Activated CD8-positive, alpha-beta memory T cell treated with anti-CD3 and anti-CD28 coated beads for 4 hours (primary cell): ENCODE data around the gene TMEM192.
"Not testable (repeated sequence)": the region's sequence is repeated elsewhere in the genome, so short reads cannot be mapped to it uniquely, and the experiment has no call there.

Experiments
- DNase-seq, 2 donors: peaks; one replicate each; pipeline ENCODE4 v3.0.0-alpha.2; 2020; ENCODE audit warnings: low read depth in 2 of 2

TMEM192 gene

GRCh38 chr4:165094873-165095272, 17.8 kb downstream of the TMEM192 start:
- no peak for DNase-seq

DNA sequence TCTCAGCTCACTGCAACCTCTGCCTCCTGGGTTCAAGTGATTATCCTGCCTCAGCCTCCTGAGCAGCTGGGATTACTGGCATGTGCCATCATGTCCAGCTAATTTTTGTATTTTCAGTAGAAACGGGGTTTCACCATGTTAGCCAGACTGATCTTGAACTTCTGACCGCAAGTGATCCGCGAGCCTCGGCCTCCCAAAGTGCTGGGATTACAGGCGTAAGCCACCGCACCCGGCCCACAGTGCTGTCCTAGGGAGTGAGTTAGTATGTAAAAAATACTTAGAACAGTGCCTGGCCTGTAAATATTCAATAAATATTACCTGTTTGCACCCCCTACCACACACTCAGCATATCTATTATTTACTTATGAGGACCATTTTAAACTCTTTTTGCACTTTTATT, 20.5 kb downstream of the TMEM192 start:
- not testable (repeated sequence) for DNase-seq

GRCh38 chr4:165088366-165088765, 24.3 kb downstream of the TMEM192 start:
- no peak for DNase-seq

GRCh38 chr4:165085946-165086345, 26.7 kb downstream of the TMEM192 start:
- no peak for DNase-seq

DNA sequence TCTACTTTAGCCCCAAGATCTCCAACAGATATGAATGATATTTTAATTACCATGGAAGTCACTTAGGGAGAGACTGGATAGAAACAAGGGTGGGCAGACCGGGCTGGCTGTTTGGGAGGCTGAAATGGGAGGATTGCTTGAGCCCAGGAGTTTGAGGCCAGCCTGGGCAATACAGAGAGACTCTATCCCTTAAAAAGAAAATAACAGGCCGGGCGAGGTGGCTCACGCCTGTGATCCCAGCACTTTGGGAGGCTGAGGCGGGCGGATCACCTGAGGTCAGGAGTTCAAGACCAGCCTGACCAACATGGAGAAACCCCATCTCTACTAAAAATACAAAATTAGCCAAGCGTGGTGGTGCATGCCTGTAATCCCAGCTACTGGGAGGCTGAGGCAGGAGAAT, 27.9 kb downstream of the TMEM192 start:
- DNase-seq = not testable (repeated sequence)

DNA sequence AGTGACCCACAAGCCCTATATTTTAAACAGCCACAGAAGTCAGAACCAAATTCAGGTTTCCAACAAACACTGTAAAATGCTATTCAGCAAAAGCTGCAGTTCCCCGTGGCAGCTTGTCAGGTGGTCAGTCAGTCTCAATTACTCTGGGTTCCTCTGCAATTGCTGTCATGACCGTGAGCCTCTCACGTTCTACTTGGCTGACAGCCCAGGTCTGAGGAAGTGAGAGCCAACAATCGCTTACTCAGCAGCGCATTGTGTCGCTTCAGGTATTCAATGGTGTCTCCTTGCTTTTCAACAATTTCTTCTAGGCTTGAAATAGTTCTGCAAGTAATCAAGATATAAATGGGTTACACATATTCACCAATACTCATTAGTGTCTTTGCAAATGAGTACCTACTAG, 33.2 kb downstream of the TMEM192 start:
- no peak for DNase-seq

DNA sequence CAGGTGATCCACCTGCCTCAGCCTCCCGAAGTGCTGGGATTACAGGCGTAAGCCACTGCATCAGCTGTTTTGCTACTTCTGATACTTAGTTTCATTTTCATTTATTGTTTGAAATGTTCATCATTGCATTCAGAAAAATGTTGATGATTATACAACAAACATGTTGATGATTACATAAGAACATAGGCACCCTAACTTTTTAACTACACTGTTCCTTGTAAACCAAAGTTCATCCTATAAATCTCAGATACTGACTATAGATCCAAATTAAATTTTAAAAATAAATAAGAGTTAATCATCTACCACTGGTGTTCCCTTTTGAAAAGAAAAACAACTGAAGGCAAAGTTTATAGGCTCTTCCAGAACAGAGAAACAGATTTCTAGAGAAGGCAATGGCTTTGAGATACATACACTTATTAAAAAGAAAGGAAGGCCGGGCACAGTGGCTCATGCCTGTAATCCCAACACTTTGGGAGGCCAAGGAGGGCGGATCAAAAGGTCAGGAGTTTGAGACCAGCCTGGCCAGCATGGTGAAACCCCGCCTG, 35.6 kb downstream of the TMEM192 start:
- no peak for DNase-seq

- not testable (repeated sequence) for DNase-seq
Observed at GRCh38 chr4:165073346-165073745, 39.3 kb downstream of the TMEM192 start.

DNA sequence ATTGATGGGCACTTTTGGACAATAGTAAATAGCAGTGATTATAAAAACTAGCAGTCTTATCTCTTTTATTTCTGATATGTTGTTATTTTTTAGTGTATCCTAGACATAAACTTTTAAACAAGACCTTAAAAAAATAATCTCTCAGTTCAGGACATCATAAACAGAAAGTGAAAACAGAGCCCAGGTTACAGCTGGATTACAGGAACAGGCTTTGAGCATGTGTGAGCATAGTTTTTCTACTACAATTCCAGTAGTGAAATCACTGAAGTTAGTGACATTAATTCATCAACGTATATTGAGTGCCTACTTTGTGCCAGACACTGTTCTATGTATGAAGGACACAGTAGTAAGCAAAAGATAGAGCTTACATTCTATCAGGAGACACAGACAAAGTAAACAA, 42.1 kb downstream of the TMEM192 start:
- DNase-seq = no peak

GRCh38 chr4:165060938-165061337, 51.7 kb downstream of the TMEM192 start:
- no peak for DNase-seq

GRCh38 chr4:165059386-165059785, 53.3 kb downstream of the TMEM192 start:
- DNase-seq = no peak

DNA sequence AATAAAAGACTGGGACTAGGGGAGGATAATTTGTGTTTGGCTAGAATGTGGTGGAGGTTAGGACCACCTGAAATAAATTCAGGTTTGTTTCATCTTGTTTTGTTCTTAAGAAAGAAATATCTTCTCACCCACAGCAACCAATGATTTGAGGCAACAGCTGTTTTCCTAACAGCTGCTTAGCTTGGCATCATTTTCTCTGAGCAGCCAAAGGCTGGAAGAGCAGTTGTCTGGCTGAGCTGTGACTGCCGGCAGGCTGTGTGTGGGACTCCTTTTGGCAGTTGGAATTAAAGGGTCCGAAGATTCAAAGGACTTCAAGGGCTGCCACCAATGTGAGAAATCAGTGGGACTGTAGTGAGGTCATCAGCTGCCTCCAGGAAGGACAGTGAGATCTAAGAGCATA, 54.0 kb downstream of the TMEM192 start:
- no peak for DNase-seq

DNA sequence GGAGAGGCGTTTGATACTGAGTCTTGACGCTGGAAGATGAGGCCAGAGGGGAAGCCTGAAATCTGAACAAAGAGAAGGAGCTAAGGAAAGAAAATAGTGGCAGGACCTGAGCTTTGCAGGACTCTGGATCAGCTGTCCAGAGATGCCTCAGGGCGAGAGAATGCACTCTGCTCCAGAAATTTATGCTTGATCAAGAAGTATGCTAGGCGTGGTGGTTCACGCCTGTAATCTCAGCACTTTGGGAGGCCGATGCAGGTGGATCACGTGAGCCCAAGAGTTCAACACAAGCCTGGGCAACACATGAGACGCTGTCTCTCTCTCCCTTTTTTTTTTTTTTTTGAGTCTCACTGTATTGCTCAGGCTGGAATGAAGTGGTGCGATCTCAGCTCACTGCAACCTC, 57.1 kb downstream of the TMEM192 start:
- no peak for DNase-seq

DNA sequence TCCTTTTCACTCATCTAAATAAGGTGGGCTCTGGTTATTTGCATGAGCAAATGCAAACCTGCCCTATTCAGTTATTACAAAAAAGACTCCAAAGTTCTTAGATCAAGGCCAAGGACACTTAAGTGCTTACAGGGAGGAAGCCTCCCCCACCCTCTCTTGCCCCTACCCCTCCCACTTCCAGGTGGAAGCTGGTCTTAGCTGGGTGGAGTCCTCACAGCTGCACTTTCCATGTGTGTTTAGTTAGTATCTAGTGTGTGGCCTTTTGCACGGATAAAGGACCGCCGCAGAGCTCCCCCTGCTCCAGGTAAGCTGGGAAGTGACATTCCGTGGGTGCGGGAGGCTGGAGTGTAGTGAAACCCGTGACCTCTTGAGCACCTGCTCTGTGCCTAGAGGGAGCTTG, 59.0 kb downstream of the TMEM192 start, which contains the start of gene TRIM75:
Gene TRIM75, plus strand, starts transcription at position 222 of the 400 bp plus-strand sequence. CDS start 5,282 bp downstream, outside the sequence.
- DNase-seq = no peak

DNA sequence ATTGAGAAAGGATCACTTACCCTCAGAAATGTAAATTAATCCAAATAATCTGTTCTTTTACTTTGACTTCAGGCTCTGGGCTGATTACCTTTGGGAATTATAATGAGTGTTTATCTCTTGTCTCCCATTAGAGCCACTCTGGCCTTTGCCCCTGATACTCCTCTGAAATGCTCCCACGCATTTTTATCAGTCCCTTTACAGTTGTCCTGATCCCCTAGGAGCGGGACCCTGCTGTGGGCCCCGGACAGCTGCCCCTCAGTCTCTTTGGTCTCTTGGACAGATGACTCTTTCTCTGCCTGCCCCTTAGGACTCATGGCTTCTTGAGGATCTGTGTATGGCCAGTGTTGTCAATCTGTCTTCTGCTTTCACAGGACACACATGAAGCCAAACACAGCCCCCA, 60.0 kb downstream of the TMEM192 start:
- no peak for DNase-seq

DNA sequence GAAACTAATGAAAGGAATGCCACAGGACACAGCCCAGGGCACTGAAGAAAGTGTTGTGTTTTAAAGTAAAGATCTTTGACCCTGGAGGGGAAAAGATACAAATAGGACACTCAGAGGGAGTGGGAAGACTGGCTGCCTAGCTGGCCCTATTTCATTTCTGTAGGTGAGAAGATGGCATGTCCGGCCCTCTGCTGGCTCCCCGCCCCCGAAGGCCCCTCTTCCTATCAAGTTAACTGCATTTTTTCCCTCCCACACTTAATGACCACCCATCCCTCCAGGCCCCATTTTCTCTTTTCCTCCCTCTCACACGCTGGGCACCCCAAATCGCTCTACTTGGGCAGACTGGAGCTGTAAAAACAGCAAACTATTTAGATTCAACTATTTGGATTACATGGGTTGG, 64.5 kb downstream of the TMEM192 start:
- no peak for DNase-seq

DNA sequence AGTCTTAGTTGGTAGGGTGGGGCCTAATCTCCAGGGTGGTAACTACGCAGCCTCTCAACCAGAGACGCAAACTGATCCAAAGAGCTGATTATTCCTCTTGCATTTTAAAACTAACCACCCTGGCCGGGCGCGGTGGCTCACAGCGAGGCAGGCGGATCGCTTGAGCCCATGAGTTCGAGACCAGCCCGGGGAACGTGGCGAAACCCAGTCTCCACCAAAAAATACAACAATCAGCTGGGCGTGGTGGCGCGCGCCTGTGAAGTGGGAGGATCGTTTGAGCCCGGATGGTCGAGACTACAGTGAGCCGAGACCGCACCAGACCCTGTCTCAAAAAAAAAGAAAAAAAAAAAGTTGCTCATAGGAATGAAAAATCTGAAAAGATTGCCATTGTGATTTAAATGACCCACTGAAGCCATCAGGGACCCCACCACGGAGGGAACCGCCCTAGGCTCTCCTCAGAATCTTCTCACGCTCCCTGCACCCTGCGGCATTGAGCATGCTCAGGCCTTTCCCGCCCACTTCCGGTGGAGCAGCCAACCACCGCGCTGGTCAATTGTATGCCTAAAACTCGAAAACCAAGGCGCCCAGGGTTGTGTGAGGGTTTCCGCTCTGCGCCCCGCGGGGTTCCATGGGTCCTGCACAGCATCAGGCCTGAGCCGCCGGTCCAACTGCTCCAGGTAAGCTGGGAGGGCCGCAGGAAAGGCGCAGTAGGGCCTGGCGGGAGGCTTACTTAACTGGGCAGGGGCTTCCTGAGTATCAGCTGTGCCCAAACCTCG, 81.0 kb downstream of the TMEM192 start, which contains the start of gene TRIM60:
Gene TRIM60, plus strand, starts transcription at position 564 of the 776 bp plus-strand sequence. CDS start 8,074 bp downstream, outside the sequence.
- DNase-seq = no peak

DNA sequence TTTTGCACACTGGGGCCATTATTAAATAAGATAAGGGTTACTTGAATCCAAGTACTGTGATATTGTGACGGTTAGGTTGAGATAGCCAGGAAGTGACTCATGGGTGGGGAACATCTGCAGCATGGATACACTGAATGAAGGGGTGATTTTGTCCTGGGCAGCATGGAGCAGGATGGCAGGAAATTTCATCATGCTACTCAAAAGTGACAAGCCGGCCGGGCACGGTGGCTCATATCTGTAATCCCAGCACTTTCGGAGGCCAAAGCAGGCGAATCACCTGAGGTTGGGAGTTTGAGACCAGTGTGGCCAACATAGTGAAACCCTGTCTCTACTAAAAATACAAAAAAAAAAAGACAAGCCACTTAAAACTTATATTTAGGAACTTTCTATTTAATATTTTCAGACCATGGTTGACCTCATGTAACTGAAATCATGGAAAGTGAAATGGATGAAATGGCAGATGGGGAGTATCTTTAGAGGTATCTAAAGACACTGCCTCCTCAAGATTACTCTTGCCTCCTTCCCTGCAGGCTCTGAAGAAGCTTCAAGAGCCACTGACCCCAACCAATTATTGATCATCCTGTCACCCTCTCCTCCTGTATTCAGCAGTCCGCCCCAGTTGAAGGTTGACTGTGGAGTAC, 84.8 kb downstream of the TMEM192 start:
- no peak for DNase-seq

DNA sequence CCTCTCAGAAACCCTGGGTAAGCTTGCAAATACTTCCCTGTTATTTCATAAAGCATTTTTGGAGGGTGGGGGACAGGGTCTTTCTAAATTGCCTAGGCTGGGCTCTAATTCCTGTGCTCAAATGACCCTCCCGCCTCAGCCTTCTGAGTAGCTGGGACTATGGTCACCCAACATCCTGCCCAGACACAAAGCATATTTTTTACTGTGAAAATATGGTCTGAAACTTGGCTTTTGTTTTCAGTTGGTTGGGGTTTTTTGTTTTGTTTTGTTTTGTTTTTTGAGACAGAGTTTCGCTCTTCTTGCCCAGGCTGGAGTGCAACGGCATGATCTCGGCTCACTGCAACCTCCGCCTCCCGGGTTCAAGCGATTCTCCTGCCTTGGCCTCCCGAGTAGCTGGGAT, 86.9 kb downstream of the TMEM192 start:
- not testable (repeated sequence) for DNase-seq
